SKM-1 treated with dmso at 0.1 percent for 144 hours (cell line): ENCODE results near the gene SLC25A34.
"Not testable (repeated sequence)": the region's sequence is repeated elsewhere in the genome, so short reads cannot be mapped to it uniquely, and the experiment has no call there.

Experiments
- DNase-seq: peaks from one replicate; lab custom pipeline; 2025; ENCODE audit not compliant: unreplicated experiment; lab: John Stamatoyannopoulos, UW

Gene SLC25A34

GRCh38 chr1:15736038-15736891 is at the start of gene SLC25A34:
Gene SLC25A34, plus strand, starts transcription at chr1:15736258. Its CDS starts 228 bp downstream, at chr1:15736486.
- DNase-seq: no peak

GRCh38 chr1:15687446-15687845 is 48.6 kb upstream of the SLC25A34 start:
- DNase-seq: no peak

- DNase-seq: no peak
These were observed 45.7 kb upstream of the SLC25A34 start for GRCh38 chr1:15690317-15690716.

- no peak for DNase-seq
These were observed 44.5 kb upstream of the SLC25A34 start for GRCh38 chr1:15691434-15692032.

- no peak for DNase-seq
These were observed 43.9 kb upstream of the SLC25A34 start for GRCh38 chr1:15692121-15692682.

GRCh38 chr1:15693371-15693770 is 42.7 kb upstream of the SLC25A34 start:
- no peak for DNase-seq

GRCh38 chr1:15696956-15697521 is 39.0 kb upstream of the SLC25A34 start:
- DNase-seq: peak; percentile 77

GRCh38 chr1:15698201-15698600 is 37.9 kb upstream of the SLC25A34 start:
- DNase-seq: no peak

- not testable (repeated sequence) for DNase-seq
These were observed 36.7 kb upstream of the SLC25A34 start for GRCh38 chr1:15699321-15699720.

- no peak for DNase-seq
These were observed 35.5 kb upstream of the SLC25A34 start for GRCh38 chr1:15700508-15700907.

GRCh38 chr1:15701784-15702183 is 34.3 kb upstream of the SLC25A34 start:
- DNase-seq: no peak

- no peak for DNase-seq
These were observed 33.1 kb upstream of the SLC25A34 start for GRCh38 chr1:15702722-15703550.

GRCh38 chr1:15703562-15703961 is 32.5 kb upstream of the SLC25A34 start:
- no peak for DNase-seq

GRCh38 chr1:15704526-15705183 is 31.4 kb upstream of the SLC25A34 start:
- DNase-seq: no peak

- no peak for DNase-seq
These were observed 30.9 kb upstream of the SLC25A34 start for GRCh38 chr1:15705184-15705566.

GRCh38 chr1:15706751-15707150 is 29.3 kb upstream of the SLC25A34 start:
- DNase-seq: no peak

GRCh38 chr1:15707239-15707925 is 28.7 kb upstream of the SLC25A34 start:
- no peak for DNase-seq

- DNase-seq: no peak
These were observed 27.4 kb upstream of the SLC25A34 start for GRCh38 chr1:15708486-15709137.

GRCh38 chr1:15709226-15709625 is 26.8 kb upstream of the SLC25A34 start:
- DNase-seq: no peak
